ENCODE measurements around the gene CCDC157. TPM values are rescaled to one million over a fixed set of nuclear protein-coding genes. Genes with fewer than 3 reads are reported as not detected.

Gene CCDC157
- total and polyA plus RNA-seq, 2 of the 4 experiments (the other 2 are of a cell fraction) = 0.90 to 2.2 TPM

DNA sequence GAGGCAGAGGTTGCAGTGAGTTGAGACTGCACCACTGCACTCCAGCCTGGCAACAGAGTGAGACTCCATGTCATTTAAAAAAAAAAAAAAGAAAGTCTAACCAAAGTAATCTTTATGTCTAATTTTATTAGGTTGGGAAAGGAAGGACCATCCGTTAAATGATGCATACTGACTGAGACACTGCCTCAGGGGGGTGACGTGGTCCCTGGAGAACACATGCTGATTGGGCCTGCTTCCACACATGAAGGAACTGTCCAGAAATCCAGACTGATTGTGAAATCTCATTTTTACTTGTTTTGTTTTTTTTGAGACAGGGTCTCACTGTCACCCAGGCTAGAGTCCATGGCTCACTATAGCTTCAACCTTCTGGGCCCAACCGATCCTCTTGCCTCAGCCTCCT, 5.6 kb upstream of the CCDC157 start:
- DNase-seq = no peak
- Histone ChIP-seq H3K9ac (ENCODE audit: low read depth, low read length) (no peak overlapping the region), H2BK20ac (ENCODE audit: low read depth, low read length) (no peak overlapping the region), H3K4me3 (ENCODE audit: insufficient read depth, low read depth, low read length) (no peak overlapping the region), H2BK120ac (ENCODE audit: low read depth, low read length) (no peak overlapping the region), H3K18ac (ENCODE audit: low read depth, low read length) (no peak overlapping the region), H4K5ac (ENCODE audit: low read depth, low read length) (no peak overlapping the region), H3K4me1 (ENCODE audit: control insufficient read depth, insufficient read depth, low read length) (peaks cover 13% of the 10 kb centered on the region), H3K23ac (ENCODE audit: low read depth, low read length) (no peak overlapping the region), H3K9me1 (ENCODE audit: insufficient read depth, low read length) (peaks cover 12% of the 10 kb centered on the region), H2AK5ac (ENCODE audit: low read depth, low read length) (no peak overlapping the region), H2BK5ac (ENCODE audit: low read depth, low read length, poor library complexity, severe bottlenecking) (no peak overlapping the region), H4K91ac (ENCODE audit: insufficient read depth, low read depth, low read length) (no peak overlapping the region), H3K36me3 (ENCODE audit: control insufficient read depth, insufficient read depth, low read length) (peaks cover 45% of the 10 kb centered on the region), H3K9me3 (ENCODE audit: control insufficient read depth, insufficient read depth, low read length) (no peaks in the 10 kb centered on the region), H3K14ac (replicated peaks; ENCODE audit: low read depth, low read length) (no peak overlapping the region), H2BK15ac (ENCODE audit: low read depth, low read length) (no peak overlapping the region), H3K79me1 (ENCODE audit: low read depth in 1 of 2, low read length in 2 of 2) (peaks cover 38 to 77% of the 10 kb centered on the region in 2 experiments), H4K20me1 (ENCODE audit: insufficient read depth, low read length) (peaks cover 53% of the 10 kb centered on the region), H3K56ac (ENCODE audit: extremely low read depth, insufficient read depth, low read length) (no peak overlapping the region), H2AK9ac (replicated peaks; ENCODE audit: low read depth, low read length, poor library complexity) (no peak overlapping the region), H3K4me2 (ENCODE audit: low read depth, low read length) (no peak overlapping the region), H3K4ac (ENCODE audit: low read depth, low read length) (no peak overlapping the region), H2AFZ (replicated peaks; ENCODE audit: low read length, poor library complexity) (no peak overlapping the region), H3K27ac (ENCODE audit: insufficient read depth, low read length) (no peak overlapping the region), H4K8ac (ENCODE audit: low read depth in 2 of 2, low read length in 2 of 2) (no peak overlapping the region), H3K27me3 (ENCODE audit: control insufficient read depth, insufficient read depth, low read length) (no peaks in the 10 kb centered on the region)
- WGBS, 2 experiments (ENCODE audit: extremely low coverage in 2 of 2, insufficient read length in 1 of 2) = 93% methylated on average over 3 of the region's 3 CpGs; no CpG with 5 or more reads in 1 of the 2 experiments
- in situ Hi-C loops (cut with MboI; ENCODE audit: low sequenced_read_pairs) (no loop called here), intact Hi-C loops (cut with micrococcal nuclease) (no loop called here), dilution Hi-C loops (cut with HindIII; ENCODE audit: low sequenced_read_pairs, unreplicated experiment) (no loop called here)
- TF ChIP-seq CEBPB (IDR thresholded peaks at IDR 0.05; ENCODE audit: low read depth, low read length) (peak; percentile 39; the same call in 1 of the 2 replicates), RCOR1 (IDR thresholded peaks at IDR 0.05; ENCODE audit: insufficient replicate concordance, low read length) (no peak), MXI1 (IDR thresholded peaks at IDR 0.05; ENCODE audit: borderline replicate concordance, low read depth, low read length) (no peak), POLR2A (IDR thresholded peaks at IDR 0.05; ENCODE audit: low read depth, low read length) (no peak)
- no peak for ATAC-seq (ENCODE audit: low read depth)
- ChIA-PET POLR2A (ENCODE audit: unreplicated experiment) (no interaction called here), CTCF (no interaction called here)
- no TSS peak for BruUV-seq (replicated peaks)

All from IMR-90 (cell line).